Measurements from ENCODE around the gene GMNN. TPM values are rescaled to one million over a fixed set of nuclear protein-coding genes. Genes with fewer than 3 reads are reported as not detected.
"Not testable (repeated sequence)": the region's sequence is repeated elsewhere in the genome, so short reads cannot be mapped to it uniquely, and the experiment has no call there.

The GMNN gene
- total and polyA plus RNA-seq, 2 donors (not counting 1 experiment from before 2014, with no cell fraction given), result 3.8 to 7.3 TPM

GRCh38 chr6:24753545-24753944 lies 21.2 kb upstream of the GMNN start:
- ChIA-PET POLR2A (interaction anchor here (0.6 kb wide), 1 partner anchor 34 kb away, joined by 5 read pairs; the partner anchor contains the start of gene C6orf62), CTCF (interaction anchor here (1.0 kb wide), 1 partner anchor 273 kb away, joined by 3 read pairs; no protein-coding TSS in a partner anchor)
- no peak overlapping the region for H3K4me2 ChIP-seq (replicated peaks; ENCODE audit: low read depth, low read length, poor library complexity, severe bottlenecking)
- no peak overlapping the region for H2AFZ ChIP-seq (ENCODE audit: insufficient read depth, low read depth, low read length, poor library complexity, severe bottlenecking)
- ATAC-seq (ENCODE audit: low read depth) (no peak), DNase-seq (no peak)
- TF ChIP-seq CTCF (IDR thresholded peaks at IDR 0.05), result no peak
- H3K4me1 Mint-ChIP-seq, result peaks cover 7% of the 10 kb centered on the region
- H3K27ac Mint-ChIP-seq, result no peak overlapping the region
- H4K20me1 ChIP-seq (ENCODE audit: control insufficient read depth, insufficient read depth, low read length, poor library complexity, severe bottlenecking), result no peaks in the 10 kb centered on the region
- H3K36me3 ChIP-seq (replicated peaks in 1 of 2; ENCODE audit: control extremely low read depth in 1 of 2, control insufficient read depth in 1 of 2, extremely low read depth in 1 of 2, insufficient read depth in 2 of 2, low read length in 1 of 2), result no peaks in the 10 kb centered on the region
- no peak overlapping the region for H3K4me3 ChIP-seq (ENCODE audit: control extremely low read depth in 1 of 5, extremely low read depth in 1 of 5, insufficient read depth in 1 of 5, low read depth in 2 of 5, low read length in 4 of 5)
- WGBS (ENCODE audit: insufficient coverage), result 100% methylated on average over 1 of the region's 2 CpGs
- H3K9me3 Mint-ChIP-seq (ENCODE audit: insufficient read depth), result no peaks in the 10 kb centered on the region
- no peaks in the 10 kb centered on the region for H3K79me2 ChIP-seq (ENCODE audit: control insufficient read depth, insufficient read depth, low read length)
- no peaks in the 10 kb centered on the region for H3K9me3 ChIP-seq (ENCODE audit: control extremely low read depth in 1 of 3, control insufficient read depth in 2 of 3, insufficient read depth in 1 of 3, low read length in 2 of 3)
- intact Hi-C loops (cut with micrococcal nuclease), result no loop called here
- H3K9ac ChIP-seq (ENCODE audit: low read length), result no peak overlapping the region
- peaks cover 7% of the 10 kb centered on the region for H3K27me3 Mint-ChIP-seq
- H3K4me1 ChIP-seq (ENCODE audit: control insufficient read depth in 2 of 2, insufficient read depth in 2 of 2, low read length in 2 of 2), result peaks cover 3 to 9% of the 10 kb centered on the region in 2 donors
- no peak overlapping the region for H3K4me3 Mint-ChIP-seq
- H3K27ac ChIP-seq (ENCODE audit: low read length in 2 of 2), result no peak overlapping the region
- H3K27me3 ChIP-seq (replicated peaks in 1 of 4; ENCODE audit: control extremely low read depth in 1 of 4, control insufficient read depth in 3 of 4, insufficient read depth in 4 of 4, low read length in 3 of 4), result no peaks in the 10 kb centered on the region

- CTCF ChIA-PET, result interaction anchor here (0.5 to 0.8 kb wide), 2 partner anchors 173 to 230 kb away, joined by 3 read pairs; no protein-coding TSS in a partner anchor
- H3K27me3 ChIP-seq (replicated peaks in 1 of 4; ENCODE audit: control extremely low read depth in 1 of 4, control insufficient read depth in 3 of 4, insufficient read depth in 4 of 4, low read length in 3 of 4); H3K27ac Mint-ChIP-seq; H3K4me3 Mint-ChIP-seq; H3K9me3 ChIP-seq (ENCODE audit: control extremely low read depth in 1 of 3, control insufficient read depth in 2 of 3, insufficient read depth in 1 of 3, low read length in 2 of 3); H4K20me1 ChIP-seq (ENCODE audit: control insufficient read depth, insufficient read depth, low read length, poor library complexity, severe bottlenecking); H3K79me2 ChIP-seq (ENCODE audit: control insufficient read depth, insufficient read depth, low read length); H3K9ac ChIP-seq (ENCODE audit: low read length); H3K9me3 Mint-ChIP-seq (ENCODE audit: insufficient read depth); H2AFZ ChIP-seq (ENCODE audit: insufficient read depth, low read depth, low read length, poor library complexity, severe bottlenecking); H3K4me3 ChIP-seq (ENCODE audit: control extremely low read depth in 1 of 5, extremely low read depth in 1 of 5, insufficient read depth in 1 of 5, low read depth in 2 of 5, low read length in 4 of 5); H3K27ac ChIP-seq (ENCODE audit: low read length in 2 of 2); intact Hi-C loops (cut with micrococcal nuclease); H3K4me2 ChIP-seq (replicated peaks; ENCODE audit: low read depth, low read length, poor library complexity, severe bottlenecking); H3K36me3 ChIP-seq (replicated peaks in 1 of 2; ENCODE audit: control extremely low read depth in 1 of 2, control insufficient read depth in 1 of 2, extremely low read depth in 1 of 2, insufficient read depth in 2 of 2, low read length in 1 of 2); ATAC-seq (ENCODE audit: low read depth); H3K27me3 Mint-ChIP-seq; DNase-seq; H3K4me1 ChIP-seq (ENCODE audit: control insufficient read depth in 2 of 2, insufficient read depth in 2 of 2, low read length in 2 of 2); H3K4me1 Mint-ChIP-seq: not testable (repeated sequence)
- POLR2A ChIA-PET, result interaction anchor here (0.6 to 1.1 kb wide), 2 partner anchors 35 to 88 kb away, joined by 3 to 5 read pairs; partner anchors contain the start of genes ACOT13, C6orf62 and TDP2
- WGBS (ENCODE audit: insufficient coverage), result no CpG with 5 or more reads among the region's 4 CpGs
These were observed 20.4 kb upstream of the GMNN start for GRCh38 chr6:24754378-24754777.
